NCI-H774 (cell line): ENCODE data around the gene PCSK9.

ENCODE experiments used
- DNase-seq: peaks from one replicate; lab custom pipeline; 2025; lab: John Stamatoyannopoulos, UW

The PCSK9 gene

DNA sequence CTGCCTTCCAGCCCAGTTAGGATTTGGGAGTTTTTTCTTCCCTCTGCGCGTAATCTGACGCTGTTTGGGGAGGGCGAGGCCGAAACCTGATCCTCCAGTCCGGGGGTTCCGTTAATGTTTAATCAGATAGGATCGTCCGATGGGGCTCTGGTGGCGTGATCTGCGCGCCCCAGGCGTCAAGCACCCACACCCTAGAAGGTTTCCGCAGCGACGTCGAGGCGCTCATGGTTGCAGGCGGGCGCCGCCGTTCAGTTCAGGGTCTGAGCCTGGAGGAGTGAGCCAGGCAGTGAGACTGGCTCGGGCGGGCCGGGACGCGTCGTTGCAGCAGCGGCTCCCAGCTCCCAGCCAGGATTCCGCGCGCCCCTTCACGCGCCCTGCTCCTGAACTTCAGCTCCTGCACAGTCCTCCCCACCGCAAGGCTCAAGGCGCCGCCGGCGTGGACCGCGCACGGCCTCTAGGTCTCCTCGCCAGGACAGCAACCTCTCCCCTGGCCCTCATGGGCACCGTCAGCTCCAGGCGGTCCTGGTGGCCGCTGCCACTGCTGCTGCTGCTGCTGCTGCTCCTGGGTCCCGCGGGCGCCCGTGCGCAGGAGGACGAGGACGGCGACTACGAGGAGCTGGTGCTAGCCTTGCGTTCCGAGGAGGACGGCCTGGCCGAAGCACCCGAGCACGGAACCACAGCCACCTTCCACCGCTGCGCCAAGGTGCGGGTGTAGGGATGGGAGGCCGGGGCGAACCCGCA lies at the start of gene PCSK9:
TSS of gene PCSK9 (plus strand) at position 207 of the 741 bp plus-strand sequence. CDS start at position 497, 290 bp downstream.
- no peak for DNase-seq

- DNase-seq = no peak
Measured at GRCh38 chr1:54989968-54990810, 49.2 kb upstream of the PCSK9 start.

GRCh38 chr1:54990916-54991315 lies 48.4 kb upstream of the PCSK9 start:
- DNase-seq = no peak

DNA sequence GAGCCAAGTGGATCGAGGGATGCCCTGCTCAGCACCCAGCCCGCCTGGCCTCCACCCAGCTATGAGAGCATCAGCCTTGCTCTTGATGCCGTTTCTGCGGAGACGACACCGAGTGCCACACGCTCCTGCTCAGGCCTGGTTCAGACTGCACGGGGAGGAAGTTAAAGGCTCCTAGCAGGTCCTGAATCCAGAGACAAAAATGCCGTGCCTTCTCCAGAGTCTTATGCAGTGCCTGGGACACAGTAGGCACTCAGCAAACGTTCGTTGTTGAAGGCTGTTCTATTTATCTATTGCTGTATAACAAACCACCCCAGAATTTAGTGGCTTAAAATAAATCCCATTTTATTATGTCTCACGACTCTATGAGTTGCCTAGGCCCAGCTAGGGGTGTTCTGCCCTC lies 47.4 kb upstream of the PCSK9 start:
- DNase-seq = no peak

- no peak for DNase-seq
Measured at GRCh38 chr1:54993140-54993539, 46.2 kb upstream of the PCSK9 start.

DNA sequence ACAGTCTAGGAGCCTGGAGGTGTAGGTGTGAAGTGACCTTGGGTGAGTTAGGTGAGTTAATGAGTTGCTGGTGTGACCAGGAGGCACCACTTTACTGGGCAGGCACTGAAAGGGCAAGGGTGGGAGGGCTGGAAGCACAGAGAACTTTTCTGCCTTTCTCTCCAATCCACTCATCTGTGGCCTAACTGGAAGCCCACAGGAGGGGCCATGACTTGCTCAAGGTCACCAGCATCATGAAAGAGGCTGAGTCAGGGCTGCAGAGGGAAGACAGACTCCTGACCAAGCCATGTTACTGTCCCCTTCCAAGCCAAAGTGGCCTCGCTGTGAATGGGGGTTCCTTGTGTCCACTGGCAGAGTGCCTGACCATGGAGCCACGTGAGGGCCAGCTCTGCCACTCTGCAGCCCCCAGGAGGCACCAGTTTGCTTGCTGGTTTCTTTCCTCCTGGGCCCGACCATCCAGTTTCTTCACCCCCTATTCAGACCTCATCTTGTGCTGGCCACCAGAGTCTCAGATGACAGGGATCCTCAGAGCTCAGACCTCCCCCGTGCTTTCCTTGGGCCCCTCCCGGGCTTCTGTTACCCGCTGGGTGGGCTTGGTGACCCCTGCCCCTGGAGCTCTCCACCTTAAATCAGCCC lies 44.9 kb upstream of the PCSK9 start:
- no peak for DNase-seq

GRCh38 chr1:54995013-54995760 lies 44.2 kb upstream of the PCSK9 start:
- no peak for DNase-seq

GRCh38 chr1:54995835-54996234 lies 43.5 kb upstream of the PCSK9 start:
- no peak for DNase-seq

DNA sequence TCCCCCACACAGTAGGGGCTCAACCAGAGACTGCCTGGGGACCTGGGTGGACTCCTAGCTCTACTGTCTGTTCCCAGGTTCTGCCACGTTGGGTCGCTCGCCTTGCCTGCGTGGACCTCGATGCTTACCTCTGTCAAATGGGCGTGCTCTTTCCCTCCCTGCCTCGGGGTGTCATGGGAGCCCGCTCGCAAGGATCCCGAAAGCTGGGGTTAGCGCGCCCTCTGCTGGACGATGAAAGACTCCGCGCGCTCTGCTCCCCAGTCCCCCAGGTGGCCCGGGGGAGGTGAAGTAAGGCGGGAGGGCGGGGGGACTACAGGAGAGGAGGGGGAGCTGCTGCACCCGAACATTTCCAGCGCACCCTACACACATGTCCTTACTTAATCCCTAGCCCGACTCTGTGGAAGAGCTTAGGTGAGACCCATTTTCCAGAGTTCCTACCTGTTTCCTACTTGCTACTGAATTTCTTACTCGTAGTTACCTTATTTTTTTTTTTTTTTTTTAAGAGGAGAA lies 42.9 kb upstream of the PCSK9 start:
- peak; percentile 85 for DNase-seq

DNA sequence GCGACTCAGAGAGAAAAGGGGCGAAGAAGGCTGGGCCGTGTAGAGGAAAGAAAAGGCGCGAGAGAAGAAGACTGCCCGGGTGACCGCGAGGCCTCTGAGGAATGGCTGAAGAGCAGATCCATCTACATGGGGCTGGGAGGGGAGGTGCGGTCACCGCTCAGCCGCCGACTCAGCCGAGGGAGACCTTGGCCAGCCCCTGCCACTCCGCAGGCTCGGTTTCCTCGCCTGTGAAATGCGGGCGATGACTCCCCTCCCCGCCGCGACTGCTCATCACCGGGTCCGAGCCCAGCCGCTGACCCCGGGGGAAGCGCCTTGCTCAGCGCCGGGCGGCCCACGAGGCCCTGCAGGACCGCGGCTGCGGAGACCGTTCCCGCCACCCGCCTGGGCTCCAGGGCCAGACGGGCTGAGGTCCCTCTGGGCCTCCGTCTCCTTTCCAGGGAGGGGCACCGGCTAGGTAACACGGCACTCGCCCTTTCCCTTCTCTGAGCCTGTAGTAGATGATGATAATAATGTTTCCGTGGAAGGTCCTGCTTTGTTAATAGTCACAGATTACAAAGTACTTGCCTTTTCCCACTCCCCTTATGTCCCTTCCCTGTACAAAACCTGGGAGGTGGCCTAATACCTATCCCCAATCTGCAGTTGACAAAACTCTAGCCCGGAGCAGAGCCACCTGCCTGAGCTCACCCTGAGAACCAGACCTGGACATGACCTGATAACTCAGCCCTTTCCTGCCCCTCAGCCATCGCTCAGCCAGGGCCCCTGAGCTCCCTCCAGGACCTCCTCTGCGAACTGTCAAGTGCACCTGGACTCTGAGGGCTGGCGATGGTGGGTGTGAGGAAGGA lies 42.3 kb upstream of the PCSK9 start:
- no peak for DNase-seq

GRCh38 chr1:54997711-54997986 lies 41.7 kb upstream of the PCSK9 start:
- DNase-seq = no peak

DNA sequence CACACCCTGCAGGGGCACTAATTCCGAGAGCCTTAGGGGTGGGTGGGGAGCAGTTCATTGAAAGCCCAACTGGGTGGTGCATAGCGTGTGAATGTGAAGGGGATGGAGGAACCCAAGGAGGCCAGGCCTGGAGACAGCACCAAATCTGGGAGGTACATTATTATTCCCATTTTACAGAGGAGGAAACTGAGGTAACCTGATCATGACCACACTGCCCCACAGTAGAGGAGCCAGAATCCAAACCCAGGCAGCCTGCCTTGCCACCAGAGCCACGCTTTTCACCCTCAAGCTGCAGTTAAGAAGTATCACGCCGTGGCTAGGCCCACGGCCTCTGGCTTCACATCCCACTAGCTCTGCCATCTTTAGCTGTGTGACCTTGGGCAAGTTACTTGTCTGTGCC lies 41.2 kb upstream of the PCSK9 start:
- DNase-seq = no peak

DNA sequence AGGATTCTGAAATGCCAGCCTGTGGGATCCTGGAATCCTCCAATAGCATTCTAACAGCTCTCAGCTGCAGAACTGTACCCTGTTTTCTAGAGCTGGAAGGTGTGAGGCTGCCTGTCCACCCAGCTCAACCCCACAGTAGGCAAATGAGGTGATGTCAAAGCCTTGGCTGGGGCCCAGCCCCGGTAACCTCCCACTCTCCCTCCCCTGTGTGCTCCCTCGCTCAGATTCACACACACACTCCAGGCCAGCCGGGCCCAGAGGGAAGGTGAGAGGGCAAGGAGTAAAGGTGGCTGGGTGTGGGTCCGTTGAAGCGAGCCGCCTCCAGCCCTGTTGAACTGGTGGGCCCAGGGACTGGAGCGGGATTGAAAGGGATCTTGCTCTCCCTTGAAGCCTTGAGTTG lies 40.7 kb upstream of the PCSK9 start, which contains the start of gene BSND:
TSS of gene BSND (plus strand) at position 257 of the 400 bp plus-strand sequence. CDS start 254 bp downstream, outside the sequence.
- no peak for DNase-seq

- DNase-seq = no peak
Measured at GRCh38 chr1:55000110-55001085, 39.0 kb upstream of the PCSK9 start.

DNA sequence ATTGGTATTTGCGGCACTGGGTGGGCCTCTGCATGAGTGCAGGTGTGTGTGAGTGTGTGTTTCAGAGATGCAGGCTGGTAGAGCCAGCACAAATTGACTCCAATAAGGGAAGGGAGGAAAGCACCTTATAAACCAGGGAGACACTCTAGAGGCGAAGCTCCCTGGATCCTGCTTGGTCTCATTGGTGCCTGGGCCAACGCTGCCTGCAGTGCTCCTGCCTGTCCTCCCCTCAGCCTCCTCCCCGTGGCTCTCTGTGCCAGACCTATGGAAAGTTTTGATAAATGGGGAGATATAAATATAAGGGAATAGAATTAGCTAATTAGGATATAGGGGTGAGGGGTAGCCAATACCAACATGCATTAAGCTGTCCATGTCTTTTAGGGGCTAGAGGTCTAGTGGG lies 38.0 kb upstream of the PCSK9 start:
- no peak for DNase-seq

GRCh38 chr1:55002686-55003085 lies 36.7 kb upstream of the PCSK9 start:
- DNase-seq = no peak

GRCh38 chr1:55005351-55006140 lies 33.8 kb upstream of the PCSK9 start:
- no peak for DNase-seq

DNA sequence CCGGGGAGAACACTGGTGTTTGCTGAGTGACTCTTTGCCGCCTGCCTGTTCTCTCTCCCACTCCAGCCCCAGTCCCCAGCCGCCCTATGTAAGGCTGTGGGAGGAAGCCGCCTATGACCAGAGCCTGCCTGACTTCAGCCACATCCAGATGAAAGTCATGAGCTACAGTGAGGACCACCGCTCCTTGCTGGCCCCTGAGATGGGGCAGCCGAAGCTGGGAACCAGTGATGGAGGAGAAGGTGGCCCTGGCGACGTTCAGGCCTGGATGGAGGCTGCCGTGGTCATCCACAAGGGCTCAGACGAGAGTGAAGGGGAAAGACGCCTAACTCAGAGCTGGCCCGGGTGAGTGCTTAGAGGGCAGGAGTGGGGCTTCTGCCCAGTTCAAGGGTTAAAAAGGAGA lies 32.4 kb upstream of the PCSK9 start:
- DNase-seq = no peak

DNA sequence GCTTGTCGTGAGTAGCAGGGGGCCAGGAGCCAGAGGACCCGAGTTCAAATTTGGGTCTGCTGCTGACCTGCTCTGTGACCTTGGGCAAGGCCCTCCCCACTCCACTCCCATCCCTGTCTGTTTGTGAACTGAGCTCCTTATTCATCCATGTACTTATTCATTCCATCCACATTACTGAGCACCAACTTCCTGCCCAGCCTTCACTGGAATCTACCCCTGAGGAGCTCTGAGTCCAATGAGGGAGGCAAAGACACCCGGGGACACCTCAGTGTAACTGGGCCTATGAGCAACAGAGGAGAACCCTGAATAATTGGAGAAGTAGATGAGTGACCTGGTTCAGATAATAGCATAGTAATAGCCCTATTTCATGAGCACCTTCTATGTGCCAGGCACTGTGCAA lies 31.7 kb upstream of the PCSK9 start:
- no peak for DNase-seq
